ENCODE data around the gene RRP9.

RRP9 gene

DNA sequence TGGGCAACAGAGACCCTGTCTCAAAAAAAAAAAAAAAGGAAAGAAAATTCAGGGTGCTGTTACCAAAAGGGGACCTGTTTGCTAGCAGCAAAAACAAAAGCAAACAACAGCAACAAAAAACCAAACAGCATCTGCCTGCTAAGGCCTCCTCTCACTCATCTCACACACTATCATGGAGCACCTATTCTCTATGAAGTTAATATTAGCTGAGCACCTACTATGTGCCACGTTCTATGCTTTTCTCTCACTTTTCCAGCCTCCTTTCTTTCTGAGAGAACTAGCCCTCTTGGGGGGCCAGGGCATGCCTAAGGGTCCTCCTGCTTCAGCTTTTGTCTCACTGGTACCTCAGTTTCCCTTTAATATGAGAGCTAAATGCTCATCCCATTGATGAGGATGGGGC, 13.0 kb upstream of the RRP9 start:
- no peak overlapping the region for H3K4me3 ChIP-seq (ENCODE audit: low read length)
- TF ChIP-seq, protein P1, sequence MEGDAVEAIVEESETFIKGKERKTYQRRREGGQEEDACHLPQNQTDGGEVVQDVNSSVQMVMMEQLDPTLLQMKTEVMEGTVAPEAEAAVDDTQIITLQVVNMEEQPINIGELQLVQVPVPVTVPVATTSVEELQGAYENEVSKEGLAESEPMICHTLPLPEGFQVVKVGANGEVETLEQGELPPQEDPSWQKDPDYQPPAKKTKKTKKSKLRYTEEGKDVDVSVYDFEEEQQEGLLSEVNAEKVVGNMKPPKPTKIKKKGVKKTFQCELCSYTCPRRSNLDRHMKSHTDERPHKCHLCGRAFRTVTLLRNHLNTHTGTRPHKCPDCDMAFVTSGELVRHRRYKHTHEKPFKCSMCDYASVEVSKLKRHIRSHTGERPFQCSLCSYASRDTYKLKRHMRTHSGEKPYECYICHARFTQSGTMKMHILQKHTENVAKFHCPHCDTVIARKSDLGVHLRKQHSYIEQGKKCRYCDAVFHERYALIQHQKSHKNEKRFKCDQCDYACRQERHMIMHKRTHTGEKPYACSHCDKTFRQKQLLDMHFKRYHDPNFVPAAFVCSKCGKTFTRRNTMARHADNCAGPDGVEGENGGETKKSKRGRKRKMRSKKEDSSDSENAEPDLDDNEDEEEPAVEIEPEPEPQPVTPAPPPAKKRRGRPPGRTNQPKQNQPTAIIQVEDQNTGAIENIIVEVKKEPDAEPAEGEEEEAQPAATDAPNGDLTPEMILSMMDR (conservative IDR thresholded peaks at IDR 0.05; ENCODE audit: low read length) = no peak
- DNase-seq (ENCODE audit: low read depth) = no peak

DNA sequence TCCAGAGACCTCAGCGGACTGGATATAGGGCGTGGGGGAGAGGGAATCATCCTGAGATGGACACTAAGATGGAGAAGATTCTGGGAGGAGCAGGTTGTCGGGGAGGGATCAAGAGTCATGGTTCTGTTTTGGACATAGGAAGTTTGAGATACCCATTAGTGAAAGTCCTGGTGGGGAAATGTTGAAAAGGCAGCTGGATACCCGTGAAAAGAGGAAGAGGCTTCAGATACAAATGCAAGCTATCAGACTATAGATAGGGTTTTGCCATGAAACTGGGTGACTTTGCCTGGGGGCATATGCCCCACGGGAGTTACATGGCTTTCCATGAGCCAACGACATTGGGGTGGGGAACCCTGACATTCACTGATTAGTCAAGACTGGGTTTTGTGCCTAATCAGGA, 12.4 kb upstream of the RRP9 start:
- TF ChIP-seq, protein P1 (conservative IDR thresholded peaks at IDR 0.05; ENCODE audit: low read length) = no peak
- DNase-seq (ENCODE audit: low read depth) = no peak
- no peak overlapping the region for H3K4me3 ChIP-seq (ENCODE audit: low read length)

DNA sequence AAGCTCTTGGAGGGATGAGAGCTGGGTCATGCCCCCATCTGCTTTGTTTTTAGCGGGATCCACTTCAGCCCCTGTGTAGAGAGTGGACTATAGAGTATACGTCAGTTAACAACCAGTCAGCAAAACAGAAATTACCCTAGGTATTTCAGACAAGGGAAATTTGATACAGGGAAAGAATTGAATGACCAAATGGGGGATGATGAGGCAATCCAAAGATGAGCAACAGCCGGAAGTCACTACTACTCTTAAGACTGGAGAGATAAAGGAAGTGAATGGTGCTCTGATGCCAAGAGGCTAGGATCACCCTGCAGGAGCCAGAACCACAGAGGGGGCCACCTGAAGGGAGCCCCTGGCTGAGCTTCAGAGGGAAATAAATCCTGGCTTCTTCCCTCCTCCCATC, 11.7 kb upstream of the RRP9 start:
- H3K4me3 ChIP-seq (ENCODE audit: low read length) = no peak overlapping the region
- DNase-seq (ENCODE audit: low read depth) = peak; percentile 53
- TF ChIP-seq, protein P1 (conservative IDR thresholded peaks at IDR 0.05; ENCODE audit: low read length) = no peak

DNA sequence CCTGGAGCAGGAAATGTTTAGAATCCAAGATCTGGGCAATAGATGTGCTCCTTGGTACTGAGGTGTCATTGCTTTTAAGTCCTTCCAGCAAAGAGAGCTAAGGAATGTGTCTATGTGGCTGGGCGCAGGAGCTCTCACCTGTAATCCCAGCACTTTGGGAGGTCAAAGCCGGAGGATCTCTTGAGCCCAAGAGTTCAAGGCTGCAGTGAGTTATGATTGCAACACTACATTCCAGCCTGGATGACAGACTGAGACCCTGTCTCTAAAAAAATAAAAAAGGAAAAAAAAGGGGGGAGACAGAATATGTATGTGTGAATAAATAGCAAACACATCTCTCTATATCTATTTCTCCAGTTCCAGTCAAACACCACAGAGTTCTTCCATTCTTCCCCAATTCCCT, 9.2 kb upstream of the RRP9 start:
- DNase-seq (ENCODE audit: low read depth) = no peak
- no peak overlapping the region for H3K4me3 ChIP-seq (ENCODE audit: low read length)
- TF ChIP-seq, protein P1 (conservative IDR thresholded peaks at IDR 0.05; ENCODE audit: low read length) = no peak

DNA sequence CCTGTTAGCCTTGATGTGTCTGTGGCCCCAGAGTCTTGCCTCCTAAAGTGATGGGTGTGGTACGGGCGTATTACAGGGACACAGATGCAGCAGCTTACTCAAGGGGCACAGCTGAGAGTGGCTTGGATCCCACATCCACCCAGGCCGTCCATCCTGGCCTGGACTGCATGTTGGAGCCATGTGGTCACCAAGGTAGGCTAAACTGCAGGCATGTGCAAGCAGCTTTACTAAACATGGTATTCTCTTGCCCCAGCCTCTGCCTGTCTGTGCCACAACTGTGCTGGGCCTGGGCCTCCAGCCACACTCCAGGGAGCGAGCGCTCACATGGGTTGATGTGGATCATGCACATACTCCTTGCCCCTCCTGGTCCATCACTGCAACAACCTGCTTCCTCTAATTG, 7.4 kb upstream of the RRP9 start:
- TF ChIP-seq, protein P1 (conservative IDR thresholded peaks at IDR 0.05; ENCODE audit: low read length) = no peak
- no peak for DNase-seq (ENCODE audit: low read depth)

DNA sequence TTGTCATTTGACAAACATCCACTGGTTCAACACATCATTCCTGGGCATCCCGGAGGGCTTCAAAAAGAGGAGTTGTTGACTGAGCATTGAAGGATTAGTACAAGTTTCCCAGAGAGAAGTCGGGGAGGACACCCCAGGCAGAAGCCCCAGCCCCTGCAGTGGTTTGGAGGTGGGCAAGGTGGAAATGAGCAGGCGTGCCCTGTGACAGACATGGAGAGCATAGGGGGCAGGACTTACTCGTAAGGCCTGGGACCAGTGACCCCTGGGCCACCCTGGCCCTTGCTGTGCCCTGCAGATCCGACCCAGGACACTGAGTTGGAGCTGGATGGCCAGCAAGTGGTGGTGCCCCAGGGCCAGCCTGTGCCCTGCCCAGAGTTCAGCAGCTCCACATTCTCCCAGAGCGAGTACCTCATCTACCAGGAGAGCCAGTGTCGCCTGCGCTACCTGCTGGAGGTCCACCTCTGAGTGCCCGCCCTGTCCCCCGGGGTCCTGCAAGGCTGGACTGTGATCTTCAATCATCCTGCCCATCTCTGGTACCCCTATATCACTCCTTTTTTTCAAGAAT, 6.4 kb upstream of the RRP9 start:
- TF ChIP-seq, protein P1 (conservative IDR thresholded peaks at IDR 0.05; ENCODE audit: low read length) = no peak
- DNase-seq (ENCODE audit: low read depth) = no peak
- H3K4me3 ChIP-seq (ENCODE audit: low read length) = no peak overlapping the region

More for the DNA sequence above, 7.4 kb upstream of the RRP9 start:
- no peak overlapping the region for H3K4me3 ChIP-seq (ENCODE audit: low read length)

DNA sequence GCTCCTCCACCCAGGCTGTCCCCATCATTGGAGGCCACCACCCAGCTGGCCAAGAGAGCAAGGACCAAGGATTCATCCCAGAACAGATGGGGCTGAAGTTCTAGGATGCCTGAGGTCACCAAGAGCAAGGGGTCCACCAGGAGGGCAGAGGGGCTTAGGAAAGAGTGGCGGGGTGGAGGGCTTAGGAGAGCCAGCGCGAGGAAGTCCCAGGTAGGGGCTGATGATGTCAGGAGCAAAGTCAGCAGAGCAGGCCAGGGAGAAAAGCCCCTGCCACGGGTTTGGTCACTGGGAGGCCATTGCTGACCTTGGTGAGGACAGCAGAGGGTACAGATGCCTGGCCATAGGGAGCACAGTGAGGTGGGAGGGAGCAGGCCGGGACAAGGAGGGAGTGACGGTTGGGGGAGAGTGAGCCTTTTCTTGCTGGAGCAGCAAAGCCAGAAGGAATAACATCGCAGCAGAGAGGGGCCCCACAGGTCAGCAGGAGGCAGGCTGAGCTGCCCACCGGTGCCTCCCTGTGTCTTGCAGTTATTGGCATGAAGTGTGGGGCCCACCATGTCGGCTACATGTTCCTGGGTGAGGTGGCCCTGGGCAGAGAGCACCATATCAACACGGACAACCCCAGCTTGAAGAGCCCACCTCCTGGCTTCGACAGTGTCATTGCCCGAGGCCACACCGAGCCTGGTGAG, 5.7 kb upstream of the RRP9 start:
- DNase-seq (ENCODE audit: low read depth) = no peak
- TF ChIP-seq, protein P1 (conservative IDR thresholded peaks at IDR 0.05; ENCODE audit: low read length) = no peak
- no peak overlapping the region for H3K4me3 ChIP-seq (ENCODE audit: low read length)

Data from AG10803 (cell line).